SK-N-DZ (cell line): ENCODE data around the gene DAPK1.

Source experiments
- DNase-seq: peaks from one replicate; pipeline ENCODE4 v3.0.0-alpha.2; 2015; ENCODE audit warnings: low spot score

Gene DAPK1

GRCh38 chr9:87683751-87684626, 186.3 kb downstream of the DAPK1 start:
- no peak for DNase-seq

- DNase-seq: no peak
Measured at GRCh38 chr9:87684627-87685219, 187.1 kb downstream of the DAPK1 start.

GRCh38 chr9:87685441-87685840, 187.8 kb downstream of the DAPK1 start:
- DNase-seq: no peak

GRCh38 chr9:87685871-87686519, 188.3 kb downstream of the DAPK1 start:
- DNase-seq: no peak

GRCh38 chr9:87686520-87687090, 188.9 kb downstream of the DAPK1 start:
- no peak for DNase-seq

DNA sequence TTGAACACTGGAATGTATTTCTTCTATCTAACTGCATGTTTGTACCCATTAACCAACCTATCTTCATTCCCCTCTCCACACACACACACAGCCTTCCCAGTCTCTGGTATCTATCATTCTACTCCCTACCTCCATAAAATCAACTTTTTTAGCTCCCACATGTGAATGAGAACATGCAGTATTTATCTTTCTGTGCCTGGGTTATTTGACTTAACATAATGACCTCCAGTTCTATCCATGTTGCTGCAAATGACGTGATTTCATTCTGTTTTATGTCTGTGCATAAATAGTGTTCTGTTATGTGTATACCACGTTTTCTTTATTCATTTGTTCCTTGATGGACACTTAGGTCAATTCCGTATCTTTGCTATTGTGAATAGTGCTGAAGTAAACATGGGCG, 189.5 kb downstream of the DAPK1 start:
- DNase-seq: no peak

- DNase-seq: no peak
Measured at GRCh38 chr9:87694236-87694755, 196.6 kb downstream of the DAPK1 start.

- DNase-seq: no peak
Measured at GRCh38 chr9:87695523-87695922, 197.9 kb downstream of the DAPK1 start.

GRCh38 chr9:87696641-87697040, 199.0 kb downstream of the DAPK1 start:
- no peak for DNase-seq

DNA sequence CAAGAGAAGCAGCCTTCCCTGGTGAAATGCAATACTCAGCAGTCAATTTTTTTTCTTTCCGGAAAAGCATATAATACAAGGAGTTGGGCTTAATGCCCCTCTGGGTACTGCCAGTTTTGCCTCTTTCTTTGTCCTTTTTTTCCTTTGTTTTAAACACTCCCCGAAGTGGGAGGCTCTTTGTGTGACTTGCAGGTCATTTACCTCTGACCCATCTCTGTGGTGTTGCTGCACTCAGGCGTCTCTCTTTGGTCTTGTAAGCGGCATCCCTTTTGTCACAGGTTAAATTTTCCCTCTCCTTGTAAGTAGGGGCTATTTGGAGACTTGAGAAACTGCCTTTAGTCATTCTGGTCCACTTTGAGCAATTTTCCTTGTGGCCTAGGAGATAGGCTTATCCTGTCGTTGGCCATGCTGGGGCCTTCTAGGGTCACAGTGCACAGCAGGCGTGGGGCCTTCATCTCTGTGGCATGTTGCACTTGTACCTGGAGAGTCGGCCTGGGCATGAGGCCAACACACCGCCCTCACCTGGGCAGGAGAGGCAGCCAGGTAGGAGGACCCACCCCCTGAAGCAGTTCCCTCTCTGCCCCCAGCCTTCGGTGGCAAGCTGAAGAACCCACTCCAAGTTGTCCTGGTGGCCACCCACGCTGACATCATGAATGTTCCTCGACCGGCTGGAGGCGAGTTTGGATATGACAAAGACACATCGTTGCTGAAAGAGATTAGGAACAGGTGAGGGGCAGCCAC, 200.6 kb downstream of the DAPK1 start:
- DNase-seq: no peak

- DNase-seq: no peak
Measured at GRCh38 chr9:87699835-87700234, 202.2 kb downstream of the DAPK1 start.

DNA sequence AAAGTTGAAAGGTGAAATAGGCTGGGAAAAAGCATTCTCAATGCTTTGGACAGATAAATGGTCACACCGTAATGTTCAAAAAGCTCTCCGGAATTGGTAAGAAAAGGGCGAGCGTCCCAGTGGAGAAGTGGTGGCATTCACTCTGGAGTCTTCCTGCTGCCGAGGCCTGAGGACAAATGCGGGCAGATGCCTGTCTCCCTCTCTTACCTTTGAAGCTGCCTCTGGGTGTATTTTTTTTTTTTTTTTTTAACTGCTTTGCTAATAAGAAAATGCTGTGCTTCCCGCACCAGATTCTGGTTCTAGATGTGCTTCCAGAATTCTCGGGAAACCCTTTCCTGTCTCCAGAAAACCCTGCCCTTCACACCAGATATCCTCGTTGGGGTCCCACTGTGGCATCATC, 203.8 kb downstream of the DAPK1 start:
- no peak for DNase-seq

DNA sequence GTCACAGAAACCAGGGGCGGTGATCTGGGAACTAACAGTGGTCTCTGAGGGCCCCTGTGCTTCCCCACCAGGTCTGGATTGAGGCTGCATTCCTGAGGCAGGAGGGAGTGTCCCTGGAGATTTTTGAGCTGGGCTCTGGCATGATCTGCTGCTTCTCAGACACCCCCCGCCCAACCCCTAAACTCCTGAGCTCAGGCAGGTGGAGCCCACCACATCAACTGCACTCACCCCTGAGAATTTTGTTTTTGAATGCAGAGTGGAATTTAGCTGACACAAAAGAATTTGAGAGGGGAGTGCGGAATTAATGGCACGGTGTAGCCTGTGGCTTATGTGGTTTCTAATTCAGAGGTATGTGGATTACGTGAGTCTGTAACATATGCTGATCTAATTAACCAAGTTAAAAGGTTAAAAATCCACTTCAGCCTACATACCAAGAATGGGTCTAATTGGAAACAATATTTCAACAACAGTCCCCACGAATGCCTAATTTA, 204.3 kb downstream of the DAPK1 start:
- no peak for DNase-seq

DNA sequence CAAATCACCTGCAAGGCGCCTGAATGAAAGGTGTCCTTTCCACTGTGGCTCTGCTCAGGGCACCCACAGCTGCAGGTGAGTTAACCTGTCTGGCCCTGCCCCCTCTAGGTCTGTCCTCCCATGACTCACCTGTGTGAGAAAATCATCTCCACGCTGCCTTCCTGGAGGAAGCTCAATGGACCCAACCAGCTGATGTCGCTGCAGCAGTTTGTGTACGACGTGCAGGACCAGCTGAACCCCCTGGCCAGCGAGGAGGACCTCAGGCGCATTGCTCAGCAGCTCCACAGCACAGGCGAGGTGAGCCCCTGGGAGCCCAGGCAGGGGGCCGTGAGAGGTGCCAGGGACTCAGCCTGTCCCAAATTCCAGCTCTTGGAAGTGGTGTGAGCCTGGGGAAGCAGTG, 205.3 kb downstream of the DAPK1 start:
- DNase-seq: no peak

GRCh38 chr9:87703636-87704276, 206.1 kb downstream of the DAPK1 start:
- DNase-seq: no peak

DNA sequence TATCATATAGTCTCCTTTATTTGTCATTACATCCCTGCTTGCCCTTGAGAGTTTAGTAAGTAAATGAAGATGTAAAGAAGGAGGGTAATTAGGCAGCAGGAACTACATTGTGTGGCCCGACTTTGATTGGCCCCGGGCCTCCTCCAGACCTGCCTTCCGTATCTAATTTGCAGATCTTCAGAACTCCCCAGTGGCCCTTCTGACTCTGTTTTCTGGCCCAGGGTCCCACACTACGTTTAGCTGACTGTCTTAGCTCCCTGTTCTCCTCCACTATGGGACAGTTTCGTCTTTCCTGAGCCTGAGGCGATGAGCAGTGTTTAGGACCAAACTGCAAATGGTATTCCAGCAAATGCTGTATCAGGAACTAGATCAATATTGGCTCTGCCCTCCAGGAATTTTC, 206.7 kb downstream of the DAPK1 start:
- no peak for DNase-seq

DNA sequence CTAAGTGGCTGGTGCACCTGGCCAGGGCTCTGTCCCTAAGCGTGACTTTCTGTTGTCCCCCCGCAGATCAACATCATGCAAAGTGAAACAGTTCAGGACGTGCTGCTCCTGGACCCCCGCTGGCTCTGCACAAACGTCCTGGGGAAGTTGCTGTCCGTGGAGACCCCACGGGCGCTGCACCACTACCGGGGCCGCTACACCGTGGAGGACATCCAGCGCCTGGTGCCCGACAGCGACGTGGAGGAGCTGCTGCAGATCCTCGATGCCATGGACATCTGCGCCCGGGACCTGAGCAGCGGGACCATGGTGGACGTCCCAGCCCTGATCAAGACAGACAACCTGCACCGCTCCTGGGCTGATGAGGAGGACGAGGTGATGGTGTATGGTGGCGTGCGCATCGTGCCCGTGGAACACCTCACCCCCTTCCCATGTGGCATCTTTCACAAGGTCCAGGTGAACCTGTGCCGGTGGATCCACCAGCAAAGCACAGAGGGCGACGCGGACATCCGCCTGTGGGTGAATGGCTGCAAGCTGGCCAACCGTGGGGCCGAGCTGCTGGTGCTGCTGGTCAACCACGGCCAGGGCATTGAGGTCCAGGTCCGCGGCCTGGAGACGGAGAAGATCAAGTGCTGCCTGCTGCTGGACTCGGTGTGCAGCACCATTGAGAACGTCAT, 208.5 kb downstream of the DAPK1 start:
- DNase-seq: no peak

DNA sequence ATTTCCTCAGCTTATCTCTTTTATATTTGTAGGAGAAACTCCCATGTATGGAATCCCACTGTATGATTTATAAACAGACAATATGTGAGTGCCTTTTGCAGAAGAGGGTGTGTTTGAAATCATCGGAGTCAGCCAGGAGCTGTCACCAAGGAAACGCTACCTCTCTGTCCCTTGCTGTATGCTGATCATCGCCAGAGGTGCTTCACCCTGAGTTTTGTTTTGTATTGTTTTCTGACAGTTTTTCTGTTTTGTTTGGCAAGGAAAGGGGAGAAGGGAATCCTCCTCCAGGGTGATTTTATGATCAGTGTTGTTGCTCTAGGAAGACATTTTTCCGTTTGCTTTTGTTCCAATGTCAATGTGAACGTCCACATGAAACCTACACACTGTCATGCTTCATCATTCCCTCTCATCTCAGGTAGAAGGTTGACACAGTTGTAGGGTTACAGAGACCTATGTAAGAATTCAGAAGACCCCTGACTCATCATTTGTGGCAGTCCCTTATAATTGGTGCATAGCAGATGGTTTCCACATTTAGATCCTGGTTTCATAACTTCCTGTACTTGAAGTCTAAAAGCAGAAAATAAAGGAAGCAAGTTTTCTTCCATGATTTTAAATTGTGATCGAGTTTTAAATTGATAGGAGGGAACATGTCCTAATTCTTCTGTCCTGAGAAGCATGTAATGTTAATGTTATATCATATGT, 210.3 kb downstream of the DAPK1 start:
- no peak for DNase-seq

GRCh38 chr9:87708546-87708945, 210.9 kb downstream of the DAPK1 start:
- DNase-seq: no peak
